Measurements from ENCODE around the gene CEP41.
A peak's percentile ranks its signal among the peaks of the same experiment; 100 is the strongest.

CEP41 gene, protein sequence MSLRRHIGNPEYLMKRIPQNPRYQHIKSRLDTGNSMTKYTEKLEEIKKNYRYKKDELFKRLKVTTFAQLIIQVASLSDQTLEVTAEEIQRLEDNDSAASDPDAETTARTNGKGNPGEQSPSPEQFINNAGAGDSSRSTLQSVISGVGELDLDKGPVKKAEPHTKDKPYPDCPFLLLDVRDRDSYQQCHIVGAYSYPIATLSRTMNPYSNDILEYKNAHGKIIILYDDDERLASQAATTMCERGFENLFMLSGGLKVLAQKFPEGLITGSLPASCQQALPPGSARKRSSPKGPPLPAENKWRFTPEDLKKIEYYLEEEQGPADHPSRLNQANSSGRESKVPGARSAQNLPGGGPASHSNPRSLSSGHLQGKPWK

GRCh38 chr7:130440527-130441365 lies at the start of gene CEP41:
CEP41 (minus strand) TSS chr7:130441016; CDS start chr7:130440966, 50 bp downstream.
- DNase-seq = peak; percentile 99

DNA sequence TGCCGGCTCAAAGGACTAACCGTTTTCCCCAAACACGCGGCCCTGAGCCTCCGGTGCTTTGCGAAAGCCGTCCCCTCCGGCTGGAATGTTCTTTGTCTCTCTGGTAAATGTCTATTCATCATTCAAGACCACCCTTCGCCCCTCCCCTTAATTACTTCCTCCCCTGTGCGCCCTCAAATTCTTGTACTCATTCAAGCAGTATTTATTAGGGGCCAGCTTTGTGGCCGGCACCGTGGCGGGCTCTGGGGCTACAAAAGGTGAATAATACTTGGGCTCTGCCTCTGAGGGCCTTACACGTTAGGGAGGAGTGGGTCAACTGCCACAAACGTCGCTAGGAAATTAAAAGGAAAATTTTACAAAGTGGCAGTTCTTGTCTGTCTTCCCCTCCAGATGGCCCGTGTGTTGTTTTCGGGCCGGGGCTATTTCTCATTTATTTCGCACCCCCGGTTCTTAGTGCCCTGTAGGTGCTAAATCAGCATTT lies 49.5 kb upstream of the CEP41 start:
- DNase-seq = no peak

DNA sequence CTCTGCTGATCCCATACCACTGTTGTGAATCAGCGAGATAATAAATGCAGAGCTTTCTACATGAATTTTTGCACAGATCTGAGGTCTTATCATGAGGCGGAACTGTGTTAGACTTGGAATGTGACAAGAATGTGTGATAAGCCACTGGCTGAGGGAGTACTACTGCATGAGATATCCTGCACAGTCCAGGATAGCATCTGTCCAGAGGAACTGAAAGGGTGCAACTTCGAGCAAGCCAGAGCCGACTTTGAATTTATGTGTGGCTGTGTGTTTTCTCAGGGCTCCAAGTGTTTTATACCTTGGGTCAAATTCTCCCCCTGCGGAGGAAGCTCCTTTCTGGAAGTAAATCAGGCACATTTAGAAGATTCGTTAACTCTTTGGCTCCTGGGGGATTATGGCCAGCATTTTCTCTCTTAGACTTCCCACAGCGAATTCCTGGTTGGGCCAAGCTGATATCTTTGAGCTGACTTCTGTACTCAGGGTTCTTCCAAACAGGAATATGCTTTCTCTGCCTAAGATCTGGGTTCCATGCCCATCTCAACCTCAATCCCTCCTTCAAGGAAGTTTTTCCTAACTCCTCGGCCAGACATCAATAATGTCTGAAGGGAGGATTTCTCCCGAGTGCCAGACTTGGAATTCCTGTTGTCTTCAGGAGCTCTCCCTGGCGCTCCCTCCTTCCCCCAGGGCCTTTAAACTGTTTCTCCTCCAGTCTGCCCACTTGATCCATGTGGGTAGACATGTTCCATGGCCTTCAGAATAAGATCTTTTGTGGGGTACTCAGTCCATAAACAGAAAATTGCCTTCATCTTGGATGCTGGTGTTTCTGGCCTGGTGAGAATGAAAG lies 48.5 kb upstream of the CEP41 start:
- DNase-seq = peak; percentile 94

DNA sequence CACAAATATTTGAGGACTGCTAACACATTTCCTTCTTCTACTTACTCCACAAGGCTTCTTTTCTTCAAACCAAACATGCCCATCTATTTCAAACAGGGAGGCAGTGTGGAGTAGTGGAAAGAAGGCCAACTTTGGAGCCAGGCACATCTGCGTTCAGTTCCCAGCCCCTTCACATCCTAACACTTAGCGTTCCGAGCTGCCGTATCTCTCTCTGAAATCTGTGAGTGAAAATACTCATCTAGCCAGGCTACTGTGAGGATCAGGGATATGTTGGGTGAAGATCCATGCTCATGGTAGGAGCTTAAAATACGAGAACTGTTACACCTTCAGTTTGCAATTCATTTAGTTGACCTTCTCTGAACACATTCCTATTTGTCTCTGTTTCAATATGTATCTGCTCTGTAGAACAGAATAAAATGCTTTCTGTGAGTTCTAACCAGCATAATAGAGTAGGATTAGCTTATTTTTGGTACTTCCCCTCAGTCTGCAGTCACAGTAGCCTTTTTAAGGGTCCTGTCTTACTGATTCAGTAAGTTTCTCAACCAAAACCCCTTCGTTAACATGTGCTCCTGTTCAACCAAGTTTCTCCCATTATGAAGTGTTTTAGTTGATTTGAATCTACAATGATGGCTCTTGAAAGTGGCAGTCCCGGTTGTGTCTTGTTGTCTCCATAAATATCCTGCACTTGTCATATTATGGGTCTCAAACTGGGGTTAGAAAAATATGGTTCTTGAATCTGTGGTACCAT lies 47.8 kb upstream of the CEP41 start:
- no peak for DNase-seq

DNA sequence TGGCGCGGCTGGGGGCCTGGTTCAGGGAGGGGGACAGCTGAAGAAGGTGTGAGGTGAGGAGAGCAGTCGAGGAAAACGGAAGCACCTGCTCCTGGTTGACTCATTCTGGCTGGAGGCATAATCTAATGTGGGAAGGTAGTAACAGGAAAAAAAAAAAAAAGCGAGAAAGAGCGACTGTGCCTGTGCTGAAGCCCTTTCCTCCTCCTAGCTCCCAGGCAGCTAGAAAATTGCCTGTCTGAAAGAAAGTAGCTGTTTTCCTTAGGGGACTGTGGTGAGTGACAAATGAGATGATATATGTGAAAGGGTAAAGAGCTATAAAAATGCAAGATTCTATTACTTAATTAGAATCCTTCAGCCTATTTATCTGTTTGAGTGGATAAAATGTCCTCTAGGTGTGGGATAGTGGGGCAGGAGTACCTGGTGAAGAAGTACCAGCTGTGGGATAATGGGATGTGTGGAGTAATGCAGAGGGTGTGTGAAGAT lies 46.2 kb upstream of the CEP41 start:
- DNase-seq = no peak

DNA sequence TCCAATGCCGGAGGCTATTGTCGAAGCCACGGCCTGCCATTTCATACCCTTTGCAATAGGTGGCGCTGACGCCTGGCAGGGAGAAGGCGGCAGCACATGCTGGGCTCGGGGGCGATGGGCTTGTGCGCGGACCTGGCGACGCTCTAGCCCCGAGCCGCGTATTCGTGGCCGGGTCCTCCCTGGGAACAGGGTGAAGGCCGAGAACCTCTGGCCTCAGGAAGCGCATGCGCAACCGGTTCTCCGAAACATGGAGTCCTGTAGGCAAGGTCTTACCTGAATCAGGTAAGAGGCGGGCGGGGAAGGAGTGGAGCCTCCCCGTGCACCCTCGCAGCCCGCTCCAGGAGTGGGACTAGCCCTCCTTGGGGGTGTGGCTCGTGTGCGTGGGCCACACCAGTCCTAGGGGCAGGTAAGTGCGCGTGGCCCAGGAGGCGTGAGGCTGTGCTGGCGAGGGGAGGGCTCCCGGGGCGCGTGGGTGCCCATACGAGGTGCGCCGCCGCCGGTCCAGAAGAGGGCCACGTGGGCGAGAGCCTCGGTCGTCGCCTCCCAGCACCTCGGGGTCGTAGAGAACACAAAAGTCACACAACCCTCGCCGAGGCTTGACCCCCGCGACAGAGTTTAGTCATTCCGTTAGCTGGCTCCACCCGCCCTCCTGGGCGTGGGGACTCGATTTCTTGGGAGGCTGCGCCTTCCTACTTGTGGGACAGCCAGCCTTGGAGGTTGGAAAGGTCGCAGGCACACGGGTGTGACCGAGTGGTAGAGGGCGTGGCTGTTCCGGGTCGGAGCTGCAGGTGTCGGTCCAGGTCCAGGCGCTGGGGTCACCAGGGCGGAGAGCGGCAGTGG lies 45.5 kb upstream of the CEP41 start:
- no peak for DNase-seq

DNA sequence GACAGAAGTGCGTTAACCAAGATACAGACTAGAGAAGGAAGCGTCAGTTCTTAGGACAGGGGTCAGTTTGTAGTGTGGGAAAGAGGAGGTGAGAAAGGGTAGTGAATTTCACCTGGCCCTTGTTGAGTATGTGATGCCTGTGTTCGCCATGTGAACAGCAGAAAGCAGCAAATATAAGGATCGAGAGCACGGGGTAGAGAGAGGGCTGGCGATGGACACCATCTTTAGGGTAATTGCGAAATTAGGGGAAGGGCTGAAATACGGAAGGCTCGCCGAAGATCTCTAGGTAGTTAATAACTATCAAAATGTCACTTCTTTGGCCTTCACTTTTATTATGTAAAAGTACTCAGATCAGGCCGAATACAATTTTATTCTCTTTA lies 44.9 kb upstream of the CEP41 start:
- no peak for DNase-seq

GRCh38 chr7:130483031-130483430 lies 42.2 kb upstream of the CEP41 start:
- DNase-seq = no peak

DNA sequence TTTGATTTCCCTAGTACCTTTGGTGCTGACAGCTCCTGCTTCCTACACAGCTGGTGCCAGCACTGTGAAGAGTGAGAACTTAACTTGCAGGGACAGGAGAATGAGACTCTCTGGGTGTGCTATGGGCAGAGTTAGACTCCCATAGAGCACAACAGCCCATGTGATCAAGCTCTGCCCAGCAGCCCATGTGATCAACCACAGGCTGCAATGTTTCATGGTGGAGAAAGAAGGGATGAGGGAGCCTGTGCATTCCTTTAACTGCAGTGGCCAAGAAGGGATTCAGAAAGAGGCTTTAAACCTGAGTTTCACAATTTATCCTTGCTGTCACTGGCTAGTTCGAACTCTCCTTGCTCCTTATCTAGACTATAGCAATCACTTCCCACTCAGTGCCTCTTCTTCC lies 41.1 kb upstream of the CEP41 start:
- no peak for DNase-seq

DNA sequence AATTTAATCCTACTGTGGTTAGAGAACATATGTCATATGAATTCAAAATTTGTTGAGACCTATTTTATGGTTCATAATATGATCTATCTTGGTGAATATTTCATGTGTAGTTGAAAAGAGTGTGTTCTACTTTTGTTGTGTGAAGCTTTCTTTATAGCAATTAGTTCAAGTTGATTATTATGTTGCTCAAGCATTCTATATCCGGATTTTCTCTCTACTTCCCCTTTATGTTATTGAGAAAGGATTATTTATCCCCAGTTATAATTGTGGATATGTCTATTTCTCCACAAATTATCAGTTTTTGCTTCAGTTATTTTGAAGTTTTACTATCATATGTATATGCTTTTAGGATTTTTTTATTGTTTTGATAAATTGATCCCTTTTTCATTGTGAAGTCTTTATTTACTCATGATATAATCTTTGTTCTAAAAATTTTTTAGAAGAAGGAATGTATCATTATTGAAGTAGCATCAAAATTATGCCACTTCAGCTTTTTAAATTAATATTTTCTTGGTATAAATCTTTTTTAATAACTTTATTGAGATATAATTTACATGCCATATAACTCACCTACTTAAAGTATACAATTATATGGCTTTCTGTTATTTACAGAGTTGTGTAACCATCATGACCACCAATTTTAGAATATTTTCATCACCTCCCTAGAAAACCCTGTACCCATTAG lies 39.0 kb upstream of the CEP41 start:
- no peak for DNase-seq

DNA sequence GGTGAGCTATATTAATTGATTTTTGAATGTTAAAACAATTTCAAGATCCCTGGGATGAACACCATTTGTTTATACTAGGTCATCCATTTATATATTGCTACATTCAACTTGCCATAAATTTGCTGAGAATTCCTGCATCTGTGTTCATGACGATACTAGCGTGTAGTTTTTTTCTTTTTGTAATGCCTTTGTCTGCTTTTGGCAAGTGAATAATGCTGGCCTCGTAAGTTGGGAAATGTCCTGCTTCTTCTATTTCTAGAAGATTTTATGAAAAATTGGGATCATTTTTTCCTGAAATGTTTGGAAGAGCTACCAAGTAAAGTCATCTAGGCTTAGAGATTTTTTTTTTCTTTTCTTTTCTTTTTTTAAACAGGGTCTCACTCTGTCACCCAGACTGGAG lies 38.2 kb upstream of the CEP41 start:
- DNase-seq = no peak

DNA sequence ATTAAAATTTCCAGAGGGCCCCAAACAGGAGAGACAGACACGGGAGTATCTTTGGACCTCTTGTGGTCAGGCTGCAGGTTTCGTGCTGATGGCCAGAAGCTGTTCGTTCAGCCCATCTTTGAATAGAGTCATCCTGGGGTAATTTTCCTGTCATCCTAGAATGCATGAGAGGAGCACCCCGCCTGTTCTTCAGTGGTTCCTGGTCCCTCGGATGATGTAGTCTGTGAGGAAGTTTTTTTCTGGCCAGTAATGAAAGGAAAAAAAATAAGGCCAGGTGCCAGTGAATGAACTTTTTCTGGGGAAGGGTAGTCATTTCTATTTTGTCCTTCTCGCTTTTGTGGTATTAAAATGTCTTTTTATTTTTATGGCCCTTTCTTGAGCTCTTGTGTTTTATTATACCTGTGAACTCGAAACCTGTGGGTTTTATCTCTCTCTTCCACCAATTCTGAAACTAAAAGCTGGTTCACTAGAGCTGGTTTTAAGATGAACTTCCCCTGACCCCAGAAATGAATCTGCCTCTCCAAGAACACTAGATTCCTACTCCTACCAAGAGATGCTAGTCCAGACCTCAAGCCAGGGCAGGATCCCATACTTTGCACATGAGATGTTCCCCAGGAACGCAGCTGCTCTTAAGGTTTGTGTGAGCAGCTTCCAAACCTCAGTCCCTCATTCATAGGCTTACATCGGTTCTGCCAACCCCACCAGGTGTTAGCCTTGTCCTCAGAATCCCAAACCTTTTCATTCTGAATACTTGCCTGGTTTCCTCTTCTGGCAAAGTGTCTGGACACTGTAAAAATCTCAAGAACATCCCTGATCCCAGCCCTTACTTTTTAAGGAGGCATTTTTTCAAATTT lies 35.7 kb upstream of the CEP41 start:
- peak; percentile 35 for DNase-seq

DNA sequence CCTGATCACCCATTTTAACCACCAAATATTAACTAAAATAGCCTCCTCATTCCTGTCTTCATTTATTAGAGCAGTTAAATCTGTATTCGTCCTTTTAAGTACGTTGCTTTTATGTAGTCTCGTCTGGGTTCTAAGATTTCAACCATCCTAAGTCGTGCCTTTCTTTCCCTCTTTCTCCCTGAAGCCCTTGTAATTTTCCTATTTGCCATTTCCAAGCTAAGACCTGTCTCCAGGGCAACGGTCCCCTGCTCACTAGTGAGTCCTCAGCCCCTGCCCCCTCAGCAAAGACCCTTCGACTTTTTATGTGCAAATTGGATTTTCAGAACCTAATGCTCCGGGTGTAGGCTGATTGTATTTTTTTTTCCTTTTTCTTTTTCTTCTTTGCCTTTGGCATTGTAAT lies 35.0 kb upstream of the CEP41 start:
- DNase-seq = no peak

GRCh38 chr7:130473876-130474275 lies 33.1 kb upstream of the CEP41 start:
- no peak for DNase-seq

- DNase-seq = no peak
Observed at GRCh38 chr7:130473289-130473688, 32.5 kb upstream of the CEP41 start.

DNA sequence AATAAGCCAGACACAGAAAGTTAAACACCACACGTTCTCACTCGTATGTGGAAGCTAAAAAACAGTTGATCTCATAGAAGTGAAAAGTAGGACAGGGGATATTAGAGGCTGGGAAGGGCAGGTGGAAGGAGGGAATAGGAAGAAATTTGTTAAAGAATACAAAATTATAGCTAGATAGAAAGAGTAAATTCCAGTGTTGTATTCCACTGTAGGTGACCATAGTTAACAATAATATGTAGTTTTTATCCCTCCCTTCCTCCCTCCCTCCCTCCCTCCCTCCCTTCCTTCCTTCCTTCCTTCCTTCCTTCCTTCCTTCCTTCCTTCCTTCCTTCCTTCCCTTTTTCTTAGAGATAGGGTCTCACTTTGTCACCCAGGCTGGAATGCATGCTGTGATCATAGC lies 31.2 kb upstream of the CEP41 start:
- DNase-seq = no peak

DNA sequence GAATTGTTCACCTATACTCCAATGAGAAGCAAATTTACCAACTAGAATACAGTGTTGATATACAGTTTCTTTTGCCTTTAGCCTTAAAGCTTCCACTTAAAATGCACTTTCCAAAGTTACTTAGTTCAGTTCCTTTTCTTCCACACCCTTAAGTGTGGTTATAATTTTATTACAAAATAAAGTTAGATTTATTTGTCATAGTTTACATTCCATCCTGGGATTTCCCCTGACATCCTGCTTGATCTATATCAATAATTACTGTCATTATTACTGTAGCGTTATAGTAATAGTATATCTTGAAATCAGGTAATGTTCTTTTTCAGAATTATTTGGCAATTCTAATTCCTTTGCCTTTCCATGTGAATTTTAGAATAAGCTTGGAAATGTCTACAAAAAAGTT lies 27.8 kb upstream of the CEP41 start:
- no peak for DNase-seq

GRCh38 chr7:130463553-130464434 lies 23.0 kb upstream of the CEP41 start:
- no peak for DNase-seq

DNA sequence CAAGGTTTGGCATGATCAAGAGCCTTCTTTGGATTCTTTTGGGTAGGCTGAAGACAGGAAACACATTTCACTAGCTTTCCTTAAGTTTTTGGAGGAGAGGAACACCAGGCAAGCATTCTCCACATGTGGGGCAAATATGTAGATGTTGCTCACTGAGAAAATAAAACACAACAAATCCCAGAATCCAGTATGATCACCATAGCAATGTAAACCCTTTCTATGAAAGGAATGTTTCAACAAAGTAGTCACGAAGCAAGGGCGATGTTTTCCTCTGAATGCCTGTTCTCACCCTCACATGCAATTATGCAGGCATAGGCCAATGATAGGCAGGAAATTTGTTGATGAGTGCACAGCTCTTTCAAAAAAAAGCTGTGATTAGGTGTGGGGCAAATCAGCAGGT lies 20.5 kb upstream of the CEP41 start:
- peak; percentile 26 for DNase-seq

All from fibroblast of skin of right biceps (primary cell).